ENCODE measurements around the gene BATF.

The BATF gene

DNA sequence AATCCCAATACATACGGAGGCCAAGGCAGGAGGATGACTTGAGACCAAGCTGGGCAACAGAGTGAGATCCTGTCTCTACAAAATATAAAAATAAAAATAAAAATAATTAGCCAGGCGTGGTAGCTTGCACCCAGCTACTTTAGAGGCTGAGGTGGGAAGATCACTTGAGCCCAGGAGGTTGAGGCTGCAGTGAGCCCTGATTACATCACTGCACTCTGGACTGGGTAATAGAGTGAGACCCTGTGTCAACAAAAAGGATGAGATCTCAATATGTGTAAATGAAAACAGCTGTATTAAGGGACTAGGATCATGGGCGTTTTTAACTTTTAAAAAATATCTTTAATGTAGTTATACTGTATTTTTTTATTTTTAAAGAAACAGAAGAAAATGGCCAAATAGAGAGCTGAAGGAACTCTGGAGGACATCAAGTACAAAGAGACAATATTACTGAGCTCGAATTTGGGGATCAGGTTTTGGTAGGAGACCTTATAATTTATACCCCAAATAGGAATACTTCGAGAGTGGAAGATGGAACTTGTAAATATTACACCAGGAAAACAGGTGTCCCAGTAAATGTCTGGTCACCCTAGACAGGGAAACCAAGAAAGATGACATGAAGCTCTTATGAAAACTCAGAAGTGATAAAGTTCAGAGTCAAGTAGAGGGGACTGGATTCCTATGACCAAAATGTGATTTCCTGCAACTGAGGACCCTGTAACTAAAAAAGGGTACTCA, 13.1 kb downstream of the BATF start:
- no peak for DNase-seq

DNA sequence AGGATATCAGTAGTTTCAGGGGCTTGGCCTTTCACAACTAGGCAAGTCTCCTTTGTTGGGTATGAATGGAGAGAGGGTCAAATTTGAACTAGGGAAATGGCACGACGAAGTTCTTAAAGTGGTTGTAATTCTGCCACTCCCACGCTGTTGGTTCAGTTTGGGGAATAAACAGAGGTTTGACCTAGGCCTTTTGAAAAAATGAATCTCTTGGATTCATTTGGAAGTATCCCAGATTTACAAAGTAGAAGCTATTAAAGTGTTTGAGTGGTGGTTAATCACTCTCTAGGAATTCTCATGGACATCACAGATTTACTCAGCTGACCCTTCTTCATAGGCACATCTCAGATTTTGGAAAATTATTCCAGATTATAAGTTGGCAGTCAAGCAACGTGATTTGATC, 14.8 kb downstream of the BATF start:
- DNase-seq, result no peak

DNA sequence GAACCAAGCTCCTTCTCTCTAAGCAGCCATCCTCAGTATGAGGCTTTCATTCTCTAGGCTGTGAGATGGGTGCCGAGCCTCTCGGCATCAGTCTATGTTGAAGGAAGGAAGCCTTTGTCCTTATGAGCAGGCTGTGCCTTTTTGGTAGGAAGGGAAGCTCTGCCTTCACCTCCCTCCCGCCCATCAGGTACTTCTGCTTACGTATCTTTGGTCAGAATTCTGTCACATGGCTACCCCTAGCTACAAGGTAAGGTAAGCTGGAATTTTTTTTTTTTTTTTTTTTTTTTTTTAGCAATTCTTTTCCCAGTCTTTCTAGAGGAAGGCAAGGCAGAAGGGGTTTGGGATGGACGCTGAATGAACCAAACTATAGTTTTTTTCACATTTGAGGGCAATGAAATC, 16.9 kb downstream of the BATF start:
- no peak for DNase-seq

DNA sequence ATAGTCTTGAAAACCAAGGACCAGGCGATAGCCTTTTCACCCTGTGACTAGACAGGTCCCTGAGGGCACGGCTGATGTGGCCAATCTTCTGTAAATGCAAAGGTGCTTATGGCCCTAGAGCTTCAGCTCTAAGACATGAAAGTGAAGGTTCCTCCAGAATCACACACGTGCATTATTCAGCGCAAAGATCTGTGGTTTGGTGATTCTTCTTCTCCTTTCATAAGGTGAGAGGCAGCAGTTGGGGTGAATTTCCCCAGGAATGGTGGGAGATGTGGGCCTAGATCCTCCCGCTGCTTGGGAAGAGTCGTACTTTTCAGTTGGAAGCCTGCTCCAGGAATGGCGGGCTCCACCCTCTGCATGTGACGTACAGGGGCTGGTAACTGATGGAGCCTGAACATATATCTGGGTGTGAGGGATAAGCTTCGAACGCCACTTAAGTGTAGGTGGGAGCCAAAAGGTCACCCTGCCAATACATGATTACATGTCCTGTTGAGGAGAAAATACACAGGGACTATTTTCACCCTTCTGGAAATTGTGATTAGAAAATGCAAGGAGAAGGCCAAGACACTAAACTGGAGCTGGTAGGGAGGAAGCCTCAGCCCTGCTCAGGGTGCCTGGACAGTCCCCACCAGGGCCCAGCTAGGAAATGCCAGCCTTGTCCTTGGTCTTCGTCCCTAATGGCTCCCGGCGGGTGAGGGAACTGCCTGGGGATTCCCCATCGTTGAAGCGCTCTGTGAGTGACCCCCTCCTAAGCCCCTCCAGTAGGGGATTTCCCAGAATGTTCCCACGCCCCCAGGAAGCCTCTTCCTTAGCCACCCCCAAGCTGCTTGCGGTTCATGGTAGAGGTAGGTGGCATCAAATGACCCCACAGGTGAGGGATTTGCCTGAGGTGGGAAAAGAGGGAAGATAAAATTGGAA, 17.6 kb downstream of the BATF start:
- no peak for DNase-seq

DNA sequence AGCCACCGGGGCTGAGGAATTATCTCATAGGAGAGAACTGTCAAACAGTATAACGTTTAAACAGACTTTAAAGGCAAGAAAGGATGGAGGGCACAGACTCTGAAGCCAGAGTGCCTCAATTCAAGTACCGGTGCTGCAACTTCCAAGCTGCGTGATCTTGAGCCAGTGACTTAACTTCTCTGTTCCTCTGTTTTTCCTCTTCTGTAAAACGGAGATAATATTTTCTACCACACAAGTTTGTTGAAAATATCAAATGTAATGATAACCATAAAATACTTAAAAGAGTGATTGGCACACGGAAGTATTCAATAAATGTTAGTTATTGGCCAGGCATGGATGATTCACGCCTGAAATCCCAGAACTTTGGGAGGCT, 18.2 kb downstream of the BATF start:
- DNase-seq, result no peak

DNA sequence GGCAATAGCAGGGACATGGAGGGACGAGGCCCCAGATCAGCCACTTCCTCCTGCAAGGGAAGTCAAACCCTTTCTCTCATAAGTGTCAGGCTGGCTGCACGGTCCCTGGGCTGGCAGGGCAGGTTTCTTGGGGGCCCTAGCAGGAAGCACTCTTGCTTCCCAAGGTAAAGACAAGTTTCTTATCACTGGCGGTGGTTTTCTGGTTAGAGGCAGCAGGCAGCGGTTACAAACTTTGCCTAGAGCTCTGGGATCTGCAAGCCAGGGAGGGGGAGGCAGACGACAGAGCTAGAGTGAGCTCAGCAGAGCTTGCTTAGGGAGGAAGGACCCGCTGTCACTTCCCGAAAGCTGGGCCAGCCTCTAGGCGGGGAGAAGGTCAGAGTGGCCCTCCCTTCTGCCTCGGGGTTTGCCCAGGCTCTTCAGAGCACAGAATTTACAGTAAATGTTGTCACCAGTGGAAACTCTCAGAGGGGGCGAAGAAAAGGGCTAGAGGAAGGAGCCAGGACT, 20.4 kb downstream of the BATF start:
- DNase-seq, result no peak

DNA sequence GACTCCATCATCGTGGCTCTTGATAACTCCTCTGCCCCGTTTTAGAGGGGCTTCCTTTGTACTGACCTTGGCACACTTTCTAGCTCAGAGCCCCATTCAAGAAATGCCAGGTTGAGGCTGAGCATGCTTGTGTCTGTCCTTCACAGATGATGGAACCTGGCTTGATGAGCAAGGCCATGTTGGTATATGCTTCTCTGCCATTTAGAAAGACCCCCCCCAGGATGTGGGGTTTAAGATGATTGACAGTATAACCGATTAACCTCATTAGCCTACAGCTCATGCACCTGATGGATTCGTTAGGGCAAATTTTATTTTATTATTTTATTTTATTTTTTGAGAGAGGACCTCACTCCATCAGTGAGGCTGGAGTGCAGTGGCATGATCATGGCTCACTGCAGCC, 21.0 kb downstream of the BATF start:
- no peak for DNase-seq

DNA sequence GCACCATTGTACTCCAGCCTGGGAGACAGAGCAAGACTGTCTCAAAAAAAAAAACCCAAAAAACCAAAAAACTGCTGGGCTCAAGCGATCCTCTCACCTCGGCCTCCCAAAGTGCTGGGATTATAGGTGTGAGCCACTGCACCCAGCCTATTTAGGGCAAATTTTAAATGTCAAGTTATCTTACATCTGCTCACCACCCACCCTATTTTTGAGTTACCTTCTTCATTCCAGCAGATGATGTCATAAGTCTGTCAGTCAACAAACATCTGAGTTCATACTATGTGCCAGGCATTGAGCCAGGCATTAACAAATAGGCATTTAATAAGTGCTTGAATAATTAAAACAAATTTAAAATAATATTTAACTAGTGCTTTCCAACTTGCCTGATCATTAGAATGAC, 21.5 kb downstream of the BATF start:
- no peak for DNase-seq

DNA sequence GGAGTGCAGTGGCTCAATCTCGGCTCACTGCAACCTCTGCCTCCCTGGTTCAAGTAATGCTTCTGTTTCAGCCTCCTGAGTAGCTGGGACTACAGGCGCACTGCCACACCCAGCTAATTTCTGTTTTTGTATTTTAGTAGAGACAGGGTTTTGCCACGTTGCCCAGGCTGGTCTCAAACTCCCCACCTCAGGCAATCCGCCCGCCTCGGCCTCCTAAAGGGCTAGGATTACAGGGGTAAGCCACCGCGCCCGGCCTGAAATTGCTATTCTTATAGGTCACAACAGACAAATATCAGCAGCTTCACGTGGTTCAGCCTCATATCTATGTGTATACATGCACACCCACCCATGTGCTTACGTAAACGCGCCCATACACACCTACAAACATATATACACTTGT, 23.6 kb downstream of the BATF start:
- no peak for DNase-seq

DNA sequence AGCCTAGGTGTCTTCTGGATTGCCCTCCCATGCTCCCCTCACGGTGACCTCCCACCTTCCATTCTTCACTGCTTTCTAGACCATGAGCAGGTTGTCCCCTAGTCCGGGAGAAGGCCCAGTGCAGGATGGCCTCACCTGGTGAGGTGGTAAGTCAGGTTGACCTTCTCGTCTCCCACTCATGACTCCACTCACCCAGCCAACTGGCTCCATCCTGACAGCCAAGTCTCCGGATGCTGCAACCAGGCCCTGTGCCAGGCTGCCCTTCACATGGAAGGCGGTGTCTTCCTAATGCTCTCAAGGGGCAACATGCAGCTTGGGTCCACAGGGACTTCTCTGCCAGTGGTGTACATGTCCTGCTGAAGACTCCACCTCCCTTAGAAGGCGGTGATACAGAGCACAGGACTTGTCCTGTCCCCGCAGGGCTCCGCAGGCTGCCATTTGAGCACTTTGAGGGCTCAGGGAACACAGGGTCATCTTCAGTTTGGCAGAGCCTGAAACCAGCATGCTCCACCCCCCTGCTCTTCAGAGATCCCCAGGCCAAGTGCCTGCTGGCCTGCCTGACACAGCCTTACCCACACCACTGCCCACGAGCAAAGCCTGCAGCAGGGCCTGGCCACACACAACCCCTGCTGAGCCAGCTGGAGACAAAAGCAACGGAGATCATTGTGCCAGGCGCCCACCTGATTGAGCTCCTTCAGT, 25.4 kb downstream of the BATF start:
- DNase-seq, result no peak

DNA sequence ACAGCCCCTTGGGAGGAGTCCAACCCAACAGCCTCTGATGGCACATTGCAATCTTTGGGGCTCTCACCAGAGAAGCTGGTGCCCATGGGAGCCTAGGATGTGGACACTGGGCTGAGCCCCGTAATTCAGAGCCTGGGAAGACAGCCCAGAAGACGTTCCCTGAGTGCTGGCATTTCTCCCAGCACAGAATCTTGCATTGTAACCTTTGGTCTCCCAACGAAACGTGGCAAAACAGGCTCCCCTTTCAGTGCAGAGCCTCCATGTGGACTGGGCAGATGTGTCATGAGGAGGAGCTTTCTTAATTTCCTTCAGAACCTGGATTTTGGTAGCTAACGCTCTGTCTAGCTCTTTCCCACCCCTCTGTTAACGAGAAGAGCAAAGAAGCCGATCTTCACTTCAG, 26.3 kb downstream of the BATF start:
- no peak for DNase-seq

DNA sequence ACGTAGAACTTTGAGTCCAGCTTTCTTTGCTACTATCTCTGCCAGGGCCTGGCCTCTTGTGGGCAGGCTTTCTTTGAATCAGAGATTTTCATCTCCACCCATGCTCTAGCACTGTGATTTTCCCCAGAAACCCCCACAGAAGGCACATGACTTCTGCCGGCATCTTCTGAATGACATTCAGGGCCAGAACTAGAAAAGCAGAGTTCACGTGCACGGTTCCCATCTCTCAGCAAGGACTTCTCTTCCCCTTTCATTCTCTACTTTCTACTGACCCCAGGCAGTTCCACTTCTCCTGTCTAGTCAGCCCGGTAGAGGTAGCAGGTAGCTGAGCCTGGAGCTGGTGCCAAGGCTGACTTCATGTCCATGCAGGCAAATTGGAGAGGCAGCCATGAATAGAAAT, 26.9 kb downstream of the BATF start:
- no peak for DNase-seq

DNA sequence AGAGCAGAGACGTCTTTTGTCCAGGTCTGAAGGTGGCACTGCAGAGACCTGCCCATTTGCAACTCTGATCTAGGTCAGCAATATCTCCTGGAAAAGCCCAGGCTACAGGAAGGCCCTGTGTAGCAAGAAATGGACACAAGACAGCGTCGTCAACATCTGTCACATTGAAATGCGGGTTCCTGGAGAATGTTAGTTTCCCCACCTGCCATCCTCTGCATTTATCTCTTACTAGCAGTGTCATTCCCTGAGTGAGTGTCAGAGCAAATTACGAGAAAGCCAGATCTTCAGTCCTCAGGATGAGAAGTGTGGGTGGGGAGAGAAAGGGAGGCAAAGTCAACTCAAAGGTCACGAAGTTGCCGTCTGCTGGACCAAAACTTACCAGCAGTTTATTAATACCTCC, 28.8 kb downstream of the BATF start:
- no peak for DNase-seq

DNA sequence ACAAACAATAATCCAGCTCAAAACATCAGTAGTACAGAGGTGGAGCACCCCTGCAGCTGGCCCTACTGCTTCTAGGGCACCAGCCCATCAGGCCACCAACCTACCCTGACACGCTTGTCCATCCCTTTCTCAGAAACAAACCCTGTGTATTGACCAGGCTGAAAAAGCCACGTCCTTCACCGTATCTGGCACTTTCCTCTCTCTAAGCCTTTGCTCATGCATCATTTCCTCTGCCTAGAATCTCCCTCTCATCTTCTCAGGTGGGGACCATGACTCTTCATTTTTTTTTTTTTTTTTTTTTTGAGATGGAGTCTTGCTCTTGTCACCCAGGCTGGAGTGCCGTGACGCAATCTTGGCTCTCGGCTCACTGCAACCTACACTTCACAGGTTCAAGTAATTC, 30.9 kb downstream of the BATF start:
- DNase-seq, result no peak

DNA sequence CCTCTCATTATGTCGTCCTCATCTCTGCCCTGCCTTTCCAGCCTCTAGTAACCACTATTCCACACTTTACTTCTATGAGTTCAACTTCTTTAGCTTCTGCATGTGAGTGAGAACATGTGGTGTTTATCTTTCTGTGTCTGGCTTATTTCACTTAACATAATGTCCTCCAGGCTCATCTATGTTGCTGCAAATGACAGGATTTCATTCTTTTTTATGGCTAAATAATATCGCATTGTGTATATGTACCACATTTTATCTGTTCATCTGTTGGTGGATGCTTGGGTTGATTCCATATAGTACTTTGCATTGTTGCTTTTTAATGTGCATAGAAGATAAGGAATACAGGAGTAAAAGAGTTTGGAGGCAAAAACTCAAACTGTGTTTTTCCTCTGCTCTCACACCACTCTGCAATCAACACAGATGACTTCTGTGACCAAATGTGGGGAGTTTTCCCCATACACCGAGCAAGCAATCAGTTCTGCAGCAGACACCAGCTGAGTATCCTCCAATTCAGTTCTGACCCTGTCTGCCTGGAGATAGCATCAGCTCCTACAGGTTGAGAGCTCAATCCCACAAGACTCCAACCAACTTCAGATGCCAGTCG, 31.6 kb downstream of the BATF start:
- DNase-seq, result no peak

DNA sequence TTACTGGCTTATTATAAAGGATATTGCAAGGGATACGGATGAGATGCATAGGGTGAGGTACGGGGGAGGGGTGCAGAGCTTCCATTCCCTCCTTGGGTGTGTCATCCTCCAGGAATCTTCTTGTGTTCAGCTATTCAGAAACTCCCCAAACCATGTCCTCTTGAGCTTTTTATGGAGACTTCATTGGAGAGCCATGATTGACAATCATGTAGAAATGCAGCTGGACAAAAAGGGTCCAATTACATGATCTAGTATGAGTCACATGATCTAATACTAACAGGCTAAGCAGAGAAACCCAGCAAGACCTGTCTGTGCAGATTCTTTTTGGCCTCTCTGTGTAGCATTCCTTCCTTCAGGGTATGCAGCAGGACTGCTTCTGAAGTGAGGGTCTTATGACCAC, 32.2 kb downstream of the BATF start:
- DNase-seq, result no peak

DNA sequence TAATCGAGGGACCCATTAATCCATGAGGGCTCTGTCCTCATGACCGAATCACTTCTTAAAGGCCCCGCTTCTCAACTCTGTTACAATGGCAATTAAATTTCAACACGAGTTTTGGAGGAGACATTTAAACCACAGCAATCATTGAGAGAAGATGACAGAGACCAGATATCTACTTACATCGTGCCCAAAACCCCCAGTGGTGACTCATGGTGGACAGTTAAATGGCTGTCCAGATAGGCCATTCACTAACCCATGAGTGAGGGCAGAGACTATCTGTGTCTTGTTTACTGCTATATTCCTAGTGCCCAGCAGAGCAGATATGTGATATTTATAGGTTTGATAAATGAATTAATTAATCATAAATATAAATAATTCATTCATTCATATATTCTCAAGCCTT, 36.2 kb downstream of the BATF start:
- no peak for DNase-seq

DNA sequence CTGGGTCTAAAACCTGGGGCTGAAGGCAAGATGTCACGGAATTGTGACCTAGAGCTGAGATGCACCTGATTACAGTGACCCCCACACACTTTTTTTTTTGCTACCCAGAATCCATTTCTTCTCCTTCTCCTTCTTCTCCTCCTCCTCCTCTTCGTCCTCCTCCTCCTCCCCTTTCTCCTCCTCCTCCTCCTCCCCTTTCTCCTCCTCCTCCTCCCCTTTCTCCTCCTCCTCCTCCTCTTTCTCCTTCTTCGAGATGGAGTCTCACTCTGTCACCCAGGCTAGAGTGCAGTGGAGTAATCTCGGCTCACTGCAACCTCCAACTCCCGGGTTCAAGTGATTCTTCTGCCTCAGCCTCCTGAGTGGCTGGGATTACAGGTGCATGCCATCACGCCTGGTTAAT, 36.8 kb downstream of the BATF start:
- no peak for DNase-seq

DNA sequence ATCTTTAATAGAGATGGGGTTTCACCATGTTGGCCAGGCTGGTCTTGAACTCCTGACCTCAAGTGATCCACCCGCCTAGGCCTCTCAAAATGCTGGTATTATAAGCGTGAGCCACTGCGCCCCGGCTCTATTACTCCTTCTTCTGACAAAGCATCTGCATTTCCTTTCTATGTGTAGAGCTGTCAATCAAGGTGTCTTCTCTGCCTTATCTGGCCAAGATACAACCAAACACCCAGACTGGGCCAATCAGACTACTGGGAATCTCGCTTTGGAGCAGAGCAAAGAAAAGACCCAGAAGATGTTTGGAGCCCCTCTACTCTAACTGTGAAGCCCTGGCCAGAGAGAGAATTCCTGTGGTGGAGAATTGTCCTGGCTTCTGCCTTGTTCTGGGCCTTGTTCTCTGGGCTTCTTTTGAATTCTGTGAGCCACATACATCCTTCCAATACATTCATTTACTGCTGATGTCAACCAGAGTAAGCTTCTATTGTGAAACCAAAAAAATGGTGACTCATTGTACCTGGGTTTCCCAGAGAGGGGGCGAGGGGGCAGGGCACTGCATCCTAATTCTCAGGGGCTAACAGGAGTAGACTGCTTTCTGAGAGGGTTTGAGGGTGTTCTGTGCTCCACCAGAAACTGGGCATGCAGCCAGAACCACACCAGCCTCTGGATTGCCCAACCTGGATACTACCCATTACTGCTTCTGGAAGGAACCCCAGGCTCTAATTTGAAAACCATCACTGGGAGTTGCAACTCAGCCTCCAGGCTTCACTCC, 37.4 kb downstream of the BATF start:
- no peak for DNase-seq

DNA sequence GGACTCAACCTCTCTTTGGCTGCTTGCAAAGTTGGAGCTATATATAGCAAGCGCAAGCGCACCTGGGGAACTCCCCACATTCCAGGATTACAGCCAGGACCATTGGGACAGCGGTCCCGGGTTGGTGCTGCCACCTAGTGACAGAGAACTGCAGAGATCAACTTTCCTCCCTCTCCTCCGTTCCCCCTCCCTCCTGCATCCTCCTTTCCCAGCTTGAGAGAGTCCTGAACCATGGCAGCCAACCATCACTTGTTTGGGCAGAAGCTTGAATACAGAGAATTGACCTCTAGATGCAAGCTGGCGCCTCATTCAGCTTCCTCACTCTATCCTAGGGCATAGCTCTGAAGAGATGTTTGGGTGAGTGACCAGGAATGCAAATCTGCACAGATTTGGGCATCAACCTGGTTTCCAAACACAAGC, 38.8 kb downstream of the BATF start:
- no peak for DNase-seq

DNA sequence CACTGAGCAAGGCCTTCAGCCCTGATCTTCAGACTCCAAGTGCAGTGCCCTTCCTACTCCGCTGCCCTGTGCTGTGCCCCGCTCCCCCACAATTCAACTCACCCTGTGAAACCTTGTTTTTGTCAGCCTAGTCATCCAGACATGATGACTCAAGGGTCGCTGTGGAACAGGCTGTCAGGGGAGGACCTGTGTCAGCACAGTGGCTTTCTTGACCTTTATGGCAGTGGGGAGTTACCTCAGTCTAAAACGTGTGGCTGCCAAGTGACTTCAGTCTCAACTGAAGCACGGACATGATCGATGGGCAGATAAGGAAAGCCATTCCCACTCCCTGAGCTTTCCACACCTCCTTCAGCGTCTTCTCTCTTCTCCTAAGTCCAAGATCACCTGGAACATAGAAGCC, 39.8 kb downstream of the BATF start:
- DNase-seq, result no peak

DNA sequence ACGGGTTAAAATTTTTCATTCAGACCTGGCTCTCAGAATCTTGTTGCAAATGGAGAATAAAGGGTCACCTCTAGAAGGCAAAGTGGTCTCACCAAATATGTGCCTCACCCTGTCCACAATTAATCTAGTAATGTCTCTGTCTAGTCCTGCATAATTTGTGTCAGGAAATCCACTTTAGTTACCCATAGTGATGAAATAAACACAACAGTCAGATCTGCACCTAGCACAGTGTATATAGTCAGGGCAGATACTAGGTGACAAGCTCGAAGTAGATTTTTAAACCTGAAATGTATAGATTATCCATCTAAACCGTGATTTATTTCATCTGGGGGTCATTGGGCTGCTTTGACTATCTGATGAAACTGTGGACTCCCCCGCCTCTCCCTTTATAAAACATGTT, 40.2 kb downstream of the BATF start:
- DNase-seq, result no peak

DNA sequence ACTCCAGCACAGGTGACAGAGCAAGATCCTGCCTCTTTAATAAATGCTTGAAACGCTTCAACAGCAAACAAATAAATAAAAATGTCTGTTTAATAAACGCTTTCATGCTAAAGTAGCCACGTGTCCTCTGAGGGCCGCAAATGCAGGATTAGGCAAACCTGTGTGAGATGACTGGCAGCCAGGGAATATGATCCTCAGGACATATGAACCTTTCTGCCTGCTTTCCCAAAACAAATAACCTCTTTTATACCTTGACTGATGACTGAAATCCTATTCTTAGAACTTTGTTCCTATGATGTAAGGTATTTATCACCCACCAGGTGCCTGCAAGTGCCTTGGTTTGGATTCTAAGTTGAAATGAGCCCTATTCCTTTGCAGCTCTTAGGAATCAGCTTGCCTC, 41.7 kb downstream of the BATF start:
- no peak for DNase-seq
